Astrocyte of the hippocampus (primary cell): ENCODE results near the gene NANOS3.

Source experiments
- DNase-seq: peaks from one replicate; pipeline ENCODE4 v3.0.0; 2011; ENCODE audit warnings: low read depth, low spot score

NANOS3 gene

GRCh38 chr19:13885826-13886365 is 9.0 kb downstream of the NANOS3 start:
- no peak for DNase-seq

- DNase-seq = no peak
Observed at GRCh38 chr19:13887018-13887436, 10.1 kb downstream of the NANOS3 start.

GRCh38 chr19:13887517-13887916 is 10.6 kb downstream of the NANOS3 start:
- no peak for DNase-seq

DNA sequence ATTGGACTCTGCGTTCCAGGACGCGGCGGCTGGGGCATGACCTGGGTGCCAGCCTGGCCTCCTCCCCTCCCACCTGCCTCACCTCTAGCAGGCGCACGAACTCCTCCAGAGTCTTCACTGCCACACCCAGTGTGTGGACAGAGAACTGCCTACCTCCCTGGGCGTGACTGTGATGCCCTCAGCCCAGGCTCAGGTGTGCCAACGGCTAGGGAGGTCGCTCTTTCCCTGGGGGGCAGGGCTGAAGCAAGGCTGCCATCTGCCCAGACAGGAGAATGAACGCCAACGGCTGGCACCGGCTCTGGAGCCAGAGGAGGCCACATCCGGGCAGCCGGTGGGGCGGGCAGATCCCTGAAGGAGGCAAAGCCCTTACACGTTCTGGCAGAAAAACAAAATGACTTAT is 11.3 kb downstream of the NANOS3 start:
- no peak for DNase-seq

- DNase-seq = no peak
Observed at GRCh38 chr19:13890136-13890535, 13.2 kb downstream of the NANOS3 start.

DNA sequence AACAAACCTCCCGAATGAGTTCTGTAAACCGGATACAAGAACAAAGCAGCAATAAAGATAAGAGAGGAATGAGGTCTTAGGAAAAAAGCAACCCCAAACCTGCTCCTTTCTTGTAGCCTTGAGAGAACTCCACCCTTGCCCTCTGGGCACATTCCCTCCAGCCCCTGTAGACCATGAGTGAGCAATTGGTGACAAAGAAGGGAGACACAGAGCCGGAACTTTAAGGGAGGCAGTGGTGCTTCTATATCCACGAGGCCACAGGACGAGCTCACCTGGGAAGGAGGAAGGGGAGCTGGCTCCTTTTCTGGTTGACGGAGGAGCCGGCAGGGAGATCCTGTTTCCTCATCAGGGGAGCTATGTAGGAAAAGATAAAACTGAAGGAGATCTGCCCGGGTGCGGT is 15.9 kb downstream of the NANOS3 start:
- DNase-seq = no peak

DNA sequence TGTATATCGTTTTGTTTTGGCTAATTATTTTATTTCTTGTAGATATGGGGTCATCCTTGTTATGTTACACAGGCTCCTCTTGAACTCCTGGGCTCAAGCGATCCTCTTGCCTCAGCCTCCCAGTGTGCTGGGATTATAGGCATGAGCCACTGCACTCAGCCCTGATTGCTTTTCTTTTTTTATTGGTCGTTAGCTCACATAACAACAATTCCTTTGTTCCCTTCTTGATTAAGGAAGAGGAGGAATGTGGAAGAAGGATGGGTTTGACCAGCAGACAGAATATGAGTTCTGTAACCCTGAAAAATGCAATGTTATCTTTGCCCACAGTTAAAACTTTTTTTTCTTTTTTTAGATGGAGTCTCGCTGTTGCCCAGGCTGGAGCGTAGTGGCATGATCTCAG is 17.6 kb downstream of the NANOS3 start:
- no peak for DNase-seq

- DNase-seq = no peak
Observed at GRCh38 chr19:13896227-13896626, 19.3 kb downstream of the NANOS3 start.

DNA sequence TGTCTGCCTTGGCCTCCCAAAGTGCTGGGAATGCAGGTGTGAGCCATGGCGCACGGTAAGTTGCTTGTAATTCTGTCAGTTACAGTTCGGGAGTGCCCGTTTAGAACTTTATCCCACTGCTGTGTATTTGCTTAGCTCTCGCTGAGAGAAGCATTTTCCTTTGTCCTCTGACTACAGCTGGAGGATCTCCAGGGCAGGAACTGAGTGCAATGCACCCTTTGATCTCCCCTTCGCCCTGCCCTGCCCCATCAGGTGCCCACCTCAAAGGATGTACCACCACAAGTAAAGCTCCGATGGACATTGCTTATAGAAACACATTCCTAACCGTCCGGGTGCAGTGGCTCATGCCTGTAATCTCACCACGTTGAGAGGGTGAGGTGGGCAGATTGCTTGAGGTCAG is 22.5 kb downstream of the NANOS3 start:
- DNase-seq = no peak

DNA sequence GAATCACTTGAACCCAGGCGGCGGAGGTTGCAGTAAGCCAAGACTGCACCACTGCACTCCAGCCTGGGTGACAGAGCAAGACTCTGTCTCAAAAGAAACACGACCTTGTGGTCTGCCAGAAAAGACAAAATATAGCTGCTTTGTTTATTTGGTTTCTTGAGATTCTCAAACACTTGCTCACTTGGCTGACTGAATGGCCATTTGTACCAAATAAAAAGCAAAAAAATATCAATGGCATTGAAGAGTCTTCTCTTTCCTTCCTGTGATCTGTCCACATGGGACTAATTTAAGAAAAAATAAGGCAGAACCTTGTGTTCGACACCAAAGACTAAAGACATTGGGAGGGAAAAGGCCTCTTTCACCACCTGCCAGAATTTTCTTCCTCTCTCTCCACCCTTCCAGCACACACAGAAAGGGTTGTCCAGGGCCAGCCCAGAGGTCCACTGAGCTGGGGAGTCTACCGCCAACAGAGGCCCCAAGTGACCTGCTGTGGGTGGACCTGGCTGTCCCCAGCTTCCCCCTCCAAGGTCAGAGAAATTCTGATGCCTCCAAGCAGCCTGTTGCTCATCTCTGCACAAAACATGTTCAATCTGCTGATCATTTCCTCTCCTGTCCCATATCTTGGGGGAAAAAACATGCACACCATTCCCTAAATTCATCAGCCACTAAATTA is 23.1 kb downstream of the NANOS3 start:
- peak; percentile 25 for DNase-seq

DNA sequence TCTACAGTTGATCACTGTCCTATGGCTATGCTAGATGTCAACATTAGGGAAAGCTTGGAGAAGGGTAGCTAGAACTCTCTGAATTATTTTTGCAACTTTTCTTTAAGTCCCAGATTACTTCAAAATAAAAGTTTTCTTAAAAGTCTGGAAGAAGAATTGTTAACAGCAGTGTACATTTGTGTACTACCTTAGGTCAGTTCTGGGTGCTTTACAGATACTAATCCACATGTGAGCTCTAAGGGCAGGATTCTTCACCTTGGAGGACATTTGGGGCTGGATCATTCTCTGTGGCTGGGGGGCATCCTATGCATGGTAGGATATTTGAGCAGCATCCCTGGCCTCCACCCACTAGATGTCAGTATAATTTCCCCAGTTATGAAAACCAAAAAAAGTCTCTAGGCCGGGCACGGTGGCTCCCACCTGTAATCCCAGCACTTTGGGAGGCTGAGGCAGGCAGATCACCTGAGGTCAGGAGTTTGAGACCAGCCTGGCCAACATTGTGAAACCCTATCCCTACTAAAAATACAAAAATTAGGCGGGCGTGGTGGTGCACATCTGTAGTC is 26.1 kb downstream of the NANOS3 start:
- no peak for DNase-seq

- peak; percentile 94 for DNase-seq
Observed at GRCh38 chr19:13905634-13906520, 28.9 kb downstream of the NANOS3 start, which contains the start of the genes BRME1 and CC2D1A. TSS of gene BRME1 (minus strand) at chr19:13906117. CDS start at chr19:13904892, 1,225 bp downstream. TSS of gene CC2D1A (plus strand) at chr19:13906201. CDS start at chr19:13906442, 241 bp downstream.

GRCh38 chr19:13906521-13906904 is 29.6 kb downstream of the NANOS3 start:
- DNase-seq = no peak

- DNase-seq = no peak
Observed at GRCh38 chr19:13906910-13907309, 30.0 kb downstream of the NANOS3 start.

- no peak for DNase-seq
Observed at GRCh38 chr19:13908674-13909073, 31.7 kb downstream of the NANOS3 start.

GRCh38 chr19:13909430-13909829 is 32.5 kb downstream of the NANOS3 start:
- DNase-seq = no peak

- no peak for DNase-seq
Observed at GRCh38 chr19:13913352-13913751, 36.4 kb downstream of the NANOS3 start.

GRCh38 chr19:13914777-13915176 is 37.8 kb downstream of the NANOS3 start:
- DNase-seq = no peak

DNA sequence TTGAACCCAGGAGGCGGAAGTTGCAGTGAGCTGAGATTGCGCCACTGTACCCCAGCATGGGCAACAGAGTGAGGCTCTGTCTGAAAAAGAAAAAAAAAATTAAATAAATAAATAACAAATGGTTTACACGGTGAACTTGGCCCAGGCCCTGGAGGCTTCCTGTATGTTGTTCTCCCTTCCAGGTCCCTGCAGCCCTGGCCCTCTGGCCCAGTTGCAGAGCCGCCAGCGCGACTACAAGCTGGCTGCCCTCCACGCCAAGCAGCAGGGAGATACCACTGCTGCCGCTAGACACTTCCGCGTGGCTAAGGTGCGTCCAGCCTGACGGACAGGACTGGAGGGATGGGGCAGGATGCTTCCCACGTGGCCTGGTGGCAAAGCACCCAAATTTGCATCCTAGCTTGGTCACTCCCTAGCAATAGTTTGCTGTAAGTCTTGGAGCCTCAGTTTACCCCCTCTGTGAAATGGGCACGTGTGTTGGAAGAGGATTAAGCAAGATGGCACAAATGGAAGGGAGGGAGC is 41.0 kb downstream of the NANOS3 start:
- DNase-seq = no peak

DNA sequence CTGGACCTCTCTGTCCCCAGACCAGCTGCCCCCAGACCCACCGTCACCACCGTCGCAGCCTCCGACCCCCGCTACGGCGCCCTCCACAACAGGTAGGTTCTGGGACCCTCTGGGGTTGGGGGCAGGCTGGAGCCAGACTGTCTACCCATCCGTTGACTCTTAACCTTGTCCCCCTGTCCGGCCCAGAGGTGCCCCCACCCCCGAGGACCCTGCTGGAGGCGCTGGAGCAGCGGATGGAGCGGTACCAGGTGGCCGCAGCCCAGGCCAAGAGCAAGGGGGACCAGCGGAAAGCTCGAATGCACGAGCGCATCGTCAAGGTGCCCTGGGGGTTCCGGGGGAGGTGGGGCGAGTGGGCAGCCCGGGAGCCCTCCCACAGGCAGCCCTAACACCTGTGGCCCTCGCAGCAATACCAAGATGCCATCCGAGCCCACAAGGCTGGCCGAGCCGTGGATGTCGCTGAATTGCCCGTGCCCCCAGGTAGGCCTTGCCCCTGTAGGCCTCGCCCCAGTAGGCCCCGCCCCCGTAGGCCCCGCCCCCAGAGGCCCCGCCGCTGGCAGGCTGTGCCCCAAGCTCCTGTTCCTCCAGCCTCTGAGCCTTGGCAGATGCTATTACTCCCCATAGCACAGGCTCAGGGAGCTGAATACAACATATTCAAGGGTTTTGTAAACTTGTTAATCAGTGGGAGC is 41.9 kb downstream of the NANOS3 start:
- no peak for DNase-seq

DNA sequence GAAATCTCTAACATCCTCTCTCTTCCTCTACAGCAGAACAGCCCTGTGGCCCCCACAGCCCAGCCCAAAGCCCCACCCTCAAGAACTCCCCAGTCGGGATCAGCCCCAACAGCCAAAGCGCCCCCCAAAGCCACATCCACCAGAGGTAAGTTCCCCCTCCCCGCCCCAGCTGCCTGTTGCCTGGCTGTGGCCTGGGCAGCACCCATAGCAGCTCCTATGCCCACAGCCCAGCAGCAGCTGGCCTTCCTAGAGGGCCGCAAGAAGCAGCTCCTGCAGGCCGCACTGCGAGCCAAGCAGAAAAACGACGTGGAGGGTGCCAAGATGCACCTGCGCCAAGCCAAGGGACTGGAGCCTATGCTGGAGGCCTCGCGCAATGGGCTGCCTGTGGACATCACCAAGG is 43.6 kb downstream of the NANOS3 start:
- no peak for DNase-seq
